Kasumi-1 (cell line): ENCODE results near the gene USP31.

ENCODE experiments used
- DNase-seq, 2 experiments: peaks; one replicate each; lab custom pipeline; 2025; lab: John Stamatoyannopoulos, UW

Gene USP31

DNA sequence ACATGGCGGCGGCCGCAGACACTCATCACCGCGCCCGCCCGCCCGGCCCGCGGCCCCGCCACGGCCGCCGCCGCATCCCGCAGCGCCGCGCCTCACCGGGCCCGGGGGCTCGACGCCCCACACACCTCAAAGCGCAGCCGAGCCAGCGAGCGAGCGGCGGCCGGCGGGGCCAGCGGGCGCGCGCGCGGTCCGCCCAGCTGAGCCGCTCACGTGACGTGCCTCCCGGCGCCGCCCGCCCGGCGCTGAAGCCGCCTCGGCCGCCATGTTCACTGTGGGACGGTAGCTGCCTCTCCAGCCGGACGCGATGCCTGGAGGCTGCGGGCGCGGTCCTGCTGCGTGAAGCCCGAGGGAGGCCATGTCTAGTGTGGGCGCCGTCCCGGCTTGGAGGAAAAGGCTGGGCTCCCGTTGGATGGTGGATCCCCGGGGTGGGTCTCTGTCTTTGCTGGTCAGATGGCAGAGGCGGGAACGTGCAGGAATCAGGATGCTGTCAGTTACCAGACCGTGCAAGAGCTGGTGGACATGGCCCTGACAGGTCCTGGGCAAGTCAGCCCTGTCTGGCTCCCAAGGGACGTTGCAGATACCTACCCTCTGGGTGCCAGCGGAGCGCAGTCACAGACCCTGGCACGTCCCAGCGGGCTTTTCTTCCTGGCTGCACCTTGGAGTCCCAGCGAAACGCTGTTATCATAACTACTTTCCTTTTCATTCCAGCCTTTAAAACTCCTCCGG lies at the start of gene USP31:
Gene USP31, minus strand, starts transcription at position 186 of the 726 bp plus-strand sequence. Its CDS starts 182 bp downstream, at position 4.
- DNase-seq, result peak; percentile 64 to 69

DNA sequence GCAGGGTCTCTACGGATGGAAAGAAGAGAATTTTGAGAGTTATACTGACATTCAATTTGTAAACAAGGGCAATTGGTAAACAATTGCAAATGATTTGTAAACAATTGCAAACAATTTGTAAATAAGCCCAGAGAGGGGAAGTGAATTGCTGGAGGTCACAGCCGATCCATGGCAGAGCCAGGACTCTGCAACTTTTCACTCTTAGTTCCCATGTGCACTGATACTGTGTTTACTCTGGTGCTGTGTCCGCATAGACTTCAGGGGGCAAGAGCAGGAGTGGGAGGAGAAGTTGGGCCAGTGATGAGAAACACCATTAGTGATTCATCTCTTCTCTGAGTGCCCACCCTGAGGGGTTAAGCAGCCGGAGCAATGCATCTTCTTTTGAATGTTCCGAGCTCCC lies 47.3 kb upstream of the USP31 start:
- no peak for DNase-seq

DNA sequence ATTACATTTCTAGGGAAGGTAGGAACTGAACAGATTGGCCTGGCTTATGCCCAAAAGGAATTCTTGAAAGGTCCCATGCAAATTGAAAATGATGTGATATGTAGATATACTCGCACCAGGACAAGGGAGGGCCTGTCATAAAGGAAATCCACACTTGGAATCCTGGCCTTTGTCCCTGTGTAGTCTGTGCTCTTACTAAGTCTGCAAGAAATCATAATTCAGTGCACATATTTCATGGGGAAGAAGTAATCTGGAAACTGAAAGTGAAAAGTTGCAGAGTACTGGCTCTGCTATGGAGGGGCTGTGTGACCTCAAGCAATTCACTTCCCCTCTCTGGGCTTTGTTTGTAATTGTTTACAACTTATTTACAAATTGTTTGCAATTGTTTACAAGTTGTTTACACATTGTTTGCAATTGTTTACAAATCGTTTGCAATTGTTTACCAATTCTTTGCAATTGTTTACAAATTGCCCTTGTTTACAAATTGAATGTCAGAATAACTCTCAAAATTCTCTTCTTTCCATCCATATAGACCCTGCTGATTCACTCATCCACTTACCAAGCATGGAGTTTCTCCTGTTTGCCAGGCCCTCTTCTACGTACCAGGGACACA lies 46.2 kb upstream of the USP31 start:
- DNase-seq, result no peak

DNA sequence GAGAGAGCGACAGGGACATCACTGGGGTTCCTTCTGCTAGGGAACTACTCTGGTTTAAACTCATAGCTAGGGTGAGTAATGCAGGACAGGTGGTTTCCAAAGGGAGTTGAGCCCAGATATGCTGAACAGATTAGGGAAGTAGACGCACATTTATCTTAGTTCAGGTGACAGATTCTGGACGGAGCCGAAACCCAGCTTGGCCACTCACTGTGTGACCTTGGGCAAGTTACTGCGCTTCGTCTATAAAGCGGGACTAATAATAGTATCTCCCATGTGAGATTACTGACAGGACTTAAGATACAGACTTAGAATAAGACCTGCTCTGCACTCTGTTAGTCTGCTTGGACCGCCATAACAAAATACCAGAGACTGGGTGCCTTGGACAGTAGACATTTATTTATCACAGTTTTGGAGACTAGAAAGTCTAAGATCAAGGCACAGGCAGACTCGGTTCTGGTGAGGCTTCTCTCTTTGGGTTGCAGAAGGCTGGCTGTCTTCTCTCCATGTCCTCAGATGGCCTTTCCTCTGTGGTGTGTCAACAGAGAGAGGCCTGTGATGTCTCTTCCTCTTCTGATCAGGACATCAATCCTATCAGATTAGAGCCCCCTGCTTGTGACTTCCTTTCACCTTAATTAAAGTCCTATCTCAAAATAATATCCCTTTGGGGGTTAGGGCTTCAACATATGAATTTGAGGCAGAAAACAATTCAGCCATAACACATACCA lies 45.4 kb upstream of the USP31 start:
- DNase-seq, result no peak

DNA sequence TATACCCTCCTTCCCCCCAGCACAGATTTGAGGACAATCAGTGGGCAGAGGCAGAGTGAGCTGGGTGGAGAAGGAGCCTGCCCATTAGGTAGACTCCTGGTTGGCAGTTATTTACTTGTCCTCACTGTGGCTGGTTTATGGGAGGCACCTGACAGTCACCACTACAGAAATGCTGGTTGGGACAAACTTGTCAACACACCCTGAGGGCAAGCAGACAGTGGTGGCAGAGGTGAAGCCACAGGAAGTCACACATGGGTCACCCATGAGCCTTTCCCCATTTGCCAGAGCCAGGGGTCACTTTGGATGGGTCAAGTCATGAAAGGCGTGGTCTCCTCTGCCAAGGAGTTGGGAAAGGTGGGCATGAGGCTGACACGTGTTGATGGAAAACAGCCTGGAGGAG lies 39.7 kb upstream of the USP31 start:
- no peak for DNase-seq

DNA sequence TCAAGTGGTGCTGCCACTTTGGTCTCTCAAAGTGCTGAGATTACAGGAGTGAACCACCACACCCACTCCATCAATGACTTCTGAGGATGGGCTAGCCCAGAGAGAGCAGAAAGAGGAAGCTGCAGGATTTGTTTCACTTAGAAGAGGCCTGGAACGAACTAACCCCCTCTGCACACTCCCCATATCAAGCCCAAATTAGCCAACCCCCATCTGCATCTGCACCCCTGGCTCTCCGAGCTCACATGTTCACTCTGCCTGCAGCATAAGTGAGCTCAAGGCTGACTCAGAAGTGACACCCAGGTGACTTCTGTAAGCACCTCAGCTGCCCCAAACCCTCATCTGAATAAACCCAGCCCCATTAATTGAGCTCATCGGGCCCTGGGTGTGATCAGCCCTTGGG lies 38.1 kb upstream of the USP31 start:
- no peak for DNase-seq

GRCh38 chr16:23186171-23186570 lies 36.9 kb upstream of the USP31 start:
- no peak for DNase-seq

DNA sequence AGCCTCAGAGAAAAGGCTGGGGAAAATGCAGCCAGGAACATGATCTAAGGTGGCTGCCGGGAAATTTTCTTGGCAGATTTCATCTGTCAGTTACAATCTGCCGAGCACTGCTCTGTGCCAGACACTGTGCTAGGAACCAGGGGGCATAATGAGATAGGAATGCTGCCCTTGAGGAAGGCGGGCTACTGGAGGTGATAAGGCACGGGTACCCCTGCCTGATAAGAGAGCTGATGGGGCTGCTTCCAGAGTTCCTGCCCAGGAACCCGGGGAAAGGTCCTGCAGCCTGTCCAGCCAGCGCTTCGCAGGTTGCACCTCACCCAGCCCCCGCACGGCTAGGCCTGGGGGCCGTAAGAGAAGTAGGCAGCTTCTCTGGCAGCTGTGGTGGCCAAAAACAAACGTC lies 36.4 kb upstream of the USP31 start:
- DNase-seq, result no peak

DNA sequence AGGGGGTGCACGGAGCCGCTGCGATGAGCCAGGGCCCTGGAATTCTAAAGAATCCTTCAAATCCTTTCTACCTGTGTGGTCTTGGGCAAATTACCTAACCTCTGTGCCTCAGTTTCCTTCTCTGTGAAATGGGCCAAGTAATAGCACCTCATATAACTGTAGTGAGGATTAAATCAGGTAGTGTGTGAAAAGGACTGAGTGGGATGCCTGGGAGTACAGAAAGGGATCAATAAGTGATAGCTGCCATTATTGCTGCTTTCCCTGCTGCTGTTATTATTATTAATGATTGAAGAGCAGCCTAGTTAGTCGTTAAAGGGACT lies 34.3 kb upstream of the USP31 start:
- DNase-seq, result no peak

- DNase-seq, result no peak
Observed at GRCh38 chr16:23182679-23183542, 33.7 kb upstream of the USP31 start, which contains the start of gene SCNN1G. Gene SCNN1G, plus strand, starts transcription at chr16:23182745. Its CDS starts 3,527 bp downstream, at chr16:23186272.

DNA sequence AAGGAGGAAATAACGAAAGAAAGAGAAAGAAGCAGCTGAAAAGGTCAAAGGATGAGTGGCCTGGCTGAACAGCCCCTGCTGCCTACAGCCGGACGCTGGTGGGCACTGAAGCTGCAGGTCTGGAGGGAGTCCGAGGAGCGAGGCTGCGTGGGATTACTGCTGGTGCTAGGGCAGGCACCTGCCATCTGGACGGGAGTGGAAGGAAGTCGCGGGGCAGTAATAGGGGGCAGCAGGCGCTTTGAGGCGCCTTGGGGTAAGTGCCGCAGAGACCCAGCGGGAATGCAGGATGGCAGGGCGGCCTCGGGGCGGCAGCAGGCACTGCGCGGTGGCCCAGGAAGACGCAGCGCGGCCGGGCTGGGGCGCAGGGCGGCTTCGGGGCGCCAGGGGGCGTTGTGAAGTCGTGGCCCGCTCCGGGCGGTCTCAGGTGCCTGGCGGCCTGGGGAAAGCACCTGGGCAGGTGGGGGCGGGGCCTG lies 33.0 kb upstream of the USP31 start:
- DNase-seq, result peak; percentile 24 to 54

DNA sequence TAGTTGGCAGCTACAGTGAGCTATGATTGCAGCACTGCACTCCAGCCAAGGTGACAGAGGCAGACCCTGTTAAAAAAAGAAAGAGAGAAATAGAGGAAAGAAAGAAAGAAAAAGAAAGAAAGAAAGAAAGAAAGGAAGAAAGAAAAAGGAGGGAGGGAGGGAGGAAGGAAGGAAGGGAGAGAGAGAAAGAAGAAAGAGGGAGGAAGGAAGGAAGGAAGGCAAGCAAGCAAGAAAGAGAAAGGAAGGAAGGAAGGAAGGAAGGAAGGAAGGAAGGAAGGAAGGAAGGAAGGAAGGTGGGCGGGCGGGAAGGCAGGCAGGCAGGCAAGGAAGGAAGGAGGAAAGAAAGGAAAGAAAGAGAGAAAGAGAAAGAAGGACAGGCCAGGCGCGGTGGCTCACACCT lies 32.3 kb upstream of the USP31 start:
- DNase-seq, result no peak

- DNase-seq, result no peak
Observed at GRCh38 chr16:23175651-23176050, 26.4 kb upstream of the USP31 start.

GRCh38 chr16:23174622-23175021 lies 25.4 kb upstream of the USP31 start:
- no peak for DNase-seq

DNA sequence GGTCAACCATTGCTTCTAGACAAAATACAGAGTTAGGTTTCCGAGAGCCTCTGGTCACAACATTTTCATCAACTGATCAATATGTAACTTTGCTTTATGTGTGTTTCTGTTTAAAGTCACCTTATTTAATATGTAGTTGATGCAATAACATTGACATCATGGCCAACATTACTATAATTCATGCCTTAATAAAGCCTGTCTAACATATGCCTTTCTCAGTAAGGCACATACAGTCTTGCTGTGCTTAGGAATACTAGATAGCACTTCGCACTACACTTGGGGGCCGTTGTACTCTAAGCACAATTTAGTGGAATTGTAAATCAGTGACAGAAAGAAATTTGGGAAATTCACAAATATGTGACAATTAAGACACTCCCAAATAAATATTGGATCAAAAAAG lies 23.7 kb upstream of the USP31 start:
- no peak for DNase-seq

GRCh38 chr16:23172583-23172982 lies 23.3 kb upstream of the USP31 start:
- no peak for DNase-seq

- no peak for DNase-seq
Observed at GRCh38 chr16:23164736-23165135, 15.5 kb upstream of the USP31 start.

DNA sequence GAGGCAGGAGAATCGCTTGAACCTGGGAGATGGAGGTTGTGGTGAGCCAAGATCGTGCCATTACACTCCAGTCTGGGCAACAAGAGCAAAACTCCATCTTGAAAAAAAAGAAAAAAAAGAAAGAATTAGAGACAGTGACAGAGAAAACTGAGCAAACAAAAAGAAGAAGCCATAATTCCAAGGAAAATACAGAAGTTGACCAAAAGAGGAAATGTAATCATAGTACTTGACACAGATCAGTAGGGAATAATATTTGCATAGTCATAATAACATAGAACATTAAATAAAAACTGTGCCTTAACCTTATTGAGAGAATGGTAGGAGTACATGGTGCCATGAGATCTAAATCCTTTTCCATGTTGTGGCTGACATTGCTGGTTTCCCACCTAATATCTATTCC lies 14.7 kb upstream of the USP31 start:
- DNase-seq, result no peak

- no peak for DNase-seq
Observed at GRCh38 chr16:23160574-23160973, 11.3 kb upstream of the USP31 start.

GRCh38 chr16:23160082-23160481 lies 10.8 kb upstream of the USP31 start:
- DNase-seq, result no peak

- no peak for DNase-seq
Observed at GRCh38 chr16:23158114-23158513, 8.9 kb upstream of the USP31 start.

DNA sequence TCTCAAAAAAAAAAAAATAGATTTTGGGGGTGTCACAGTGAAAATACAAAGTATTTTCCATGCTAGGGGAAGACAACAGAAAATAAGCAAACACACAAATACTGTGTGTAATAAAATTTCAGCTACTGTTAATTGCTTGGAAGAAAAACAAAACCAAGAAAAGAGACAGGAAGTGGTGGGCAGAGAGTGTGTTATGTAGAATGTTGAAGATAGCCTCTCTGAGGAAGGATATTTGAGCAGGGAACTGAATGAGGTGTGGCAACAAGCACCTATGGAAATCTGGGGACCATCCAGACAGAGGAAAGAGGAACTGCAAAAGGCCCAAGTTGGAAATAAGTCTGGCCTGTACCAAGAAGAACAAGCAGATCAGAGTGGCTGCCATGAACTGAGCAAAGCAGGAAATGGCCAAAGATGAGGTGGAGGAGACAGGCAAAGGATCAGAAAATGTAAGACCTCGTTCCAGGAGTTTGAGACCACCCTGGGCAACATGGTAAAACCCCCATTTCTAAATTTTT lies 7.8 kb upstream of the USP31 start:
- no peak for DNase-seq
